ENCODE measurements around the gene SPTBN5.

DNA sequence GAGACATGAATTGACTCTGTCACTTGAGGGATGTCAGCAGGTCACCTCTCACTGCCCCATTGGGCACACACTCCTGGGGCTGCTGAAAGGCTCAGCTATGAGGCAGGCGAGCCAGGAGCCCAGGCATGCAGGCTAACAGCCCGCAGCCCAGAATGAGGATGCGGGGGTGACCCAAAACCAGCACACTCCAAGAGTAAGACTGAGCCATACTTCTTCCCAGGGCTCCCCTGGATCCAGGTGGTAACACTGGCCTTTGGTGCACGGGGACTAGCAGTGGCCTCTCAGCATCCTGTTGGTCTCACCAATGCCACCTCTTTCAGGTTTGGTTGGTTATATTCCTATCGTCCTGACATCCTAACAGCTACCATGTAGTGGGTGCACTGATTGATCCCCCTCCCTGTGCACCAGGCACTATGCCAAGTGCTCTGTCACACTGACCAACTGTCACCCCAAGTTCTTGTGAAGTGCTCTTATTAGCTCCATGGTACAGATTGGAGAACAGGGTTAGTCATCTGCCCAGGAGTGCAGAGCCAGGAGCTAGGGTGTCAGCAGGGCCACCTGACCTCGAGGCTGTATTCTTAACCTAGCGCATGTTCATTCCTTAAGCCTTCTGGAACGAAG lies 24.8 kb upstream of the SPTBN5 start:
- TF ChIP-seq POLR2AphosphoS5 (IDR thresholded peaks at IDR 0.05; ENCODE audit: borderline replicate concordance, low read depth, low read length) = no peak
- TF ChIP-seq EZH2 (IDR thresholded peaks at IDR 0.05) = no peak
